Neural cell (in vitro differentiated cells): Measurements from ENCODE around the gene DDC.

Experiments
- CTCF ChIP-seq: fragments of 450-650 bp; IDR thresholded peaks from 2 replicates; pipeline ENCODE4 v1.5.1; 2014; ENCODE audit warnings: antibody characterized with exemption, mild to moderate bottlenecking, moderate library complexity; ENCODE audit not compliant: poor library complexity, severe bottlenecking
- EP300 ChIP-seq: fragments of 450-650 bp; conservative IDR thresholded peaks from 2 replicates; pipeline ENCODE4 v1.6.1; 2014; ENCODE audit warnings: antibody characterized with exemption, mild to moderate bottlenecking, moderate library complexity; ENCODE audit not compliant: poor library complexity, severe bottlenecking
- EZH2 ChIP-seq: fragments of 200-600, 300-800 bp; shearing (Covaris generic), sonication (generic); IDR thresholded peaks from 2 replicates; pipeline ENCODE4 v1.6.1; 2014; ENCODE audit warnings: antibody characterized with exemption, low read length, borderline replicate concordance, mild to moderate bottlenecking; ENCODE audit not compliant: insufficient read depth, poor library complexity, severe bottlenecking
- MXI1 ChIP-seq: fragments of 450-650 bp; conservative IDR thresholded peaks from 2 replicates; pipeline ENCODE4 v1.6.1; 2014; ENCODE audit warnings: antibody characterized with exemption, mild to moderate bottlenecking; ENCODE audit not compliant: poor library complexity, severe bottlenecking
- POLR2AphosphoS5 ChIP-seq: IDR thresholded peaks from 2 replicates; pipeline ENCODE4 v1.6.1; 2012
- RAD21 ChIP-seq: fragments of 450-650 bp; conservative IDR thresholded peaks from 2 replicates; pipeline ENCODE4 v1.6.1; 2014; ENCODE audit warnings: antibody characterized with exemption, mild to moderate bottlenecking, moderate library complexity
- REST ChIP-seq: IDR thresholded peaks from 2 replicates; pipeline ENCODE4 v1.6.1; 2012; ENCODE audit warnings: borderline replicate concordance
- SMC3 ChIP-seq: fragments of 450-650 bp; conservative IDR thresholded peaks from 2 replicates; pipeline ENCODE4 v1.6.1; 2014; ENCODE audit warnings: antibody characterized with exemption, mild to moderate bottlenecking, moderate library complexity; ENCODE audit not compliant: poor library complexity
- TAF1 ChIP-seq: IDR thresholded peaks from 2 replicates; pipeline ENCODE4 v1.6.1; 2012; ENCODE audit warnings: low read depth

DNA sequence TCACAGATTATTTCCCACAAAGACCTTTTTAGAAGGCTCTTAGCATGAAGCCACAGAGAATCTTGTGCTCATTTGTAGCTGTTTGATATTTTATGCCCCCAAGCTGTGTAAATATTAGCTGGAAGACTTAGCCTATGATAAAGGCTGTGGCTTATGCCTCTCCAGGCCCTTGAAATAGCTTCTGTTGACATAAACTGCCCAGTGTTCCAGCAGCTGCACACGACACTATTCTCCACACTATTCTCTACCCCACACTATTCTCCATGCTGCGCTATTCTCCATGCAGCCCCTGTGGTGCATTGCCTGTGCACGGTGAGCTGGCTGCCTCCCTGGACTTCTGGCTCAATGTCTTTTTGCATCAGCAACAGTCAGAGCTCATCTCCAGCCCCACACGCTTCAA is 13.1 kb downstream of the DDC start:
- TF ChIP-seq CTCF (no peak), EZH2 (no peak), POLR2AphosphoS5 (peak; percentile 9), REST (no peak), EP300 (no peak), SMC3 (no peak), TAF1 (no peak), MXI1 (no peak), RAD21 (no peak)
